Suppressor macrophage treated with lipopolysaccharide for 1 hour (primary cell): Measurements from ENCODE around the gene ZNF148.

Experiments used
- DNase-seq, 3 donors: peaks; one replicate each; pipeline ENCODE4 v3.0.0-alpha.2; 2020 to 2022

Gene ZNF148

DNA sequence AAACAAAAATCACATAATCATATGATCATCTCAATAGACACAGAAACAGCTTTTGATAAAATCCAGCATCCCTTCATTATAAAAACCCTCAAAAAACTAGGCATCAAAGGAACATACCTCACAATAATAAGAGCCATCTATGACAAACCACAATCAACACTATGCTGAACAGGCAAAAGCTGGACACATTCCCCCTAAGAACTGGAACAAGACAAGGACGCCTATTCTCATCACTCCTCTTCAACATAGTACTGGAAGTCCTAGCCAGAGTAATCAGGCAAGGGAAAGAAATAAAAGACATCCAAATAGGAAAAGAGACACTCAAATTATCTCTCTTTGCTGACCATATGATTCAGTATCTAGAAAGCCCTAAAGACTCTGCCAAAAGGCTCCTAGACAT is 107.7 kb downstream of the ZNF148 start:
- DNase-seq, result no peak

DNA sequence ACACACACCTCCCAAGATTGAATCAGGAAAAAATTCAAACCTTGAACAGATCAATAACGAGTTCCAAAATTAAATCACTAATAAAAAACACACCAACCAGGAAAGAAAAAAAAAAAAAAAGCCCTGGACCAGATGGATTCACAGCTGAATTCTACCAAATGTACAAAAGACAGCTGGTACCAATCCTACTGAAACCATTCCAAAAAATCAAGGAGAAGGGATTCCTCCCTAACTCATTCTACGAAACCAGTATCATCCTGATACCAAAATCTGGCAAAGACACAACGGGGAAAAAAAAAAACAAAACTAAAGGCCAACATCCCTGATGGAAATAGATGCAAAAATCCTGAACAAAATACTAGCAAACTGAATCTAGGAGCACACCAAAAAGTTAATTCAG is 108.2 kb downstream of the ZNF148 start:
- no peak for DNase-seq

DNA sequence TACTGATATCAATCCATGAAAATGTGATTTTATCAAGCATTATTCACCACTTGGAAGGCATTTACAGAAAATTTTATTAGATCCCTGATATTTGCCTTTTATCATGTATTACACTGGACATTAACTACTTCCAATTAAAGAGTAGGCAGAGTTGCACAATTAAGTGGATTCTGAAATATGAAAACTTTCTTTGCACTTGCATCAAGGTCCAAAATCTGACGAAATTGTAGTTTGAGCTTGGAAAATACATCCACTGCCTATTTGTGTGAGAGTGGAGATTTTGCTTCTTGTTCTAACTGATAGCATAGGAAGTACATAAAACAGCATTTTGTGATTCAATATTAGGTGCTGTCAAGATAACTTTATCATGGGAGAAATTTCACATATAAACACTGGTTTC is 113.0 kb downstream of the ZNF148 start:
- peak; percentile 10 to 50 (median 37) for DNase-seq

DNA sequence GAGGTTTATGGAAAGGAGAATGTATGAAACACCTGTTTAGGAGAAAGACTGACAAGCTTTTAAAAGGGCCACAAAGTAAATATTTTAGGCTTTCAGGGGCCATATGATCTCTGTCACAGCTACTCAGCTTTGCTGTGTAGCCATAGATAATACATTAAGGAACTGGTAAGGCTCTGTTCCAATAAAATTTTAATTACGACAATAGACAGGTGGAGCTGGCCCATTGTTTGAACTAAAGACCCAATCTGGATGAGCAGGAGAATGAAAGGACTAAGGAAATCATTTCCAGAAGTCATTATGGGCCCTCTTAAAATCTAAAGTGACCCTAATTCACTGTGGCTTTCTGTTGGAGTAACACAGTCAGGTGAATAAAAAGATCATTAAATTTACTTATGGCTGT is 114.1 kb downstream of the ZNF148 start:
- DNase-seq, result no peak

DNA sequence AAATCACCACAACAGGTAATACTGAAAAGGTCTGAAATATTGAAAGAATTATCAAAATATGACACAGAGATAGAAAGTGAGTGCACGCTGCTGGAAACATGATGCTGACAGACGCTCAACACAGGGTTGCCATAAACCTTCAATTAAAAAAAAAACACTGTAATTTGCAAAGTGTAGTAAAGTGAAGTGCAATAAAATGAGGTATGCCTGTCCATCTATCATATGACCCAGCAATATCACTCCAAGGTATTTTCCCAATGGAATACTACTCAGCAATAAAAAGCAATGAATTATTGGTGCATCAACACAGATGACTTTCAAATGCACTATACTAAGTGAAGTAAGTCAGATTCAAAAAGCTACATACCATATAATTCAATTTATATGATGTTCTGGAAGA is 115.0 kb downstream of the ZNF148 start:
- DNase-seq, result no peak

DNA sequence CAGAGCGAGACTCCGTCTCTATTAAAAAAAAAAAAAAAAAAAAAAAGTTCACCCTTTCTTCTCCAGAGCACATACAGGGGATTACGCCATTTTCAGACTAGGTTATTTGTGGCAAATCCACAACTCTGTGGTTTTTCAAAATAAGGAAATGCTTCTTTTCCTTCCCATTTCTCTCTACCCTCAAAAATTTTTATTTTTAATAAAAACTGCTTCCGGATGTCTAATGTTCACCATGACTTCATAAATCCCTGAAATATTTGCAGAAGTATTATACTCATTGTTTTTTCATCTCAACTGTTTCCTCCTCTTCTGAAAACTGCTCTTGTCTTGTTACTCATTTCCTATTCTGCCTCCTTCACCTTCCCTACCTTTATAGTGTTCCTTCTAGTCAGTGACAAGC is 117.6 kb downstream of the ZNF148 start:
- peak; percentile 66 to 92 (median 83) for DNase-seq

DNA sequence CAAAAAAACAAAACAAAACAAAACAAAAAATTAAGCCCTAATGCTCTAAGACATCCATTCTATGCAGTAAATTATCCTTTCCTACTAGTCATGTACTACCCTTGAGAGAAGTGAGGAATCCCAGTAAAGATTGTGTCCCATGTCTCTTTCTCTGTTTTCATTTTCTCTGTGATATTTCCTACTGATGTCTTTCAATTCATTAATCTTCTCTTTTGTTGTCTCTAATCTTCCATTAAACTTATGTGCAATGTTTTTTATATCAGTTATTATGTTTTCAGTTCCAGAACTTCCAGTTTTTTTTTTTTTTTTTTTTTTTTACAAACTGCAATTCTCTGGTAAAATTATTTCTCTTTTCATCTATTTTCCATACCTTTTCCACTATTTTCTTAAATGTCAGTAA is 118.5 kb downstream of the ZNF148 start:
- no peak for DNase-seq

DNA sequence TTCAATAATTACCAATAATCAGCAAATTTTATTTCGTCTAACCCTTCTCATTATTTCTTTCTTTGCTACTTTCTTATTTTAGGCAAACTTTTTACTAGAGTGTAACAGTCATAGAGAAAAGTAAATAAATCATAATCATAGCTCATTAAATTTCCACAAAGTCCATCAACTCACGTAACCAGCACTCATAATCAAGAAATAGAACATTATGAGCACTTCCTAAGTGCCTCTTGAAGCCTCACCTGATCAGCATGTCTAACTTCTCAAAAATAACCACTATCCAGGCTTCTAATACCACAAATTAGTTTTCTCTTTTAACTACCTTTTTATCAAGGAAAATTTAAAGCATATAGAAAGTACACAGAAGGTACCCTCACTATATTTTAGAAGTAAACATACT is 124.2 kb downstream of the ZNF148 start:
- DNase-seq, result no peak

DNA sequence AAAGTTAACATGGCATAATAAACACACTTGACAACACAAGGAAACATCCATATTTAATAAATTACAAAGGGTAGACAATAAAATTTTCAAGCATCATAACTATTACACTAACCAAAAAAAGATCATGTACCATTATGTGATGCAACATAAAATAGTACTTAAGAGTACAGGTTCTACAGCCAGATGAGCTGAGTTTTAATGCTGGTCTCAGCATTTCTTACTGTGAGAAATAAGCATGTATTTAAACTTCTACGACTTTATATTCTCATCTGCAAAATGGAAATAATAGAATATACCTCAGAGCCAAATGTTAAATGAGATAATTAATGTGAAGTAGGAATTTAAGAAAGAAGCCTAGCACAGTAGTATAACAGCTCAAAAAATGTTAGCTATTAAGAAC is 128.9 kb downstream of the ZNF148 start:
- no peak for DNase-seq

DNA sequence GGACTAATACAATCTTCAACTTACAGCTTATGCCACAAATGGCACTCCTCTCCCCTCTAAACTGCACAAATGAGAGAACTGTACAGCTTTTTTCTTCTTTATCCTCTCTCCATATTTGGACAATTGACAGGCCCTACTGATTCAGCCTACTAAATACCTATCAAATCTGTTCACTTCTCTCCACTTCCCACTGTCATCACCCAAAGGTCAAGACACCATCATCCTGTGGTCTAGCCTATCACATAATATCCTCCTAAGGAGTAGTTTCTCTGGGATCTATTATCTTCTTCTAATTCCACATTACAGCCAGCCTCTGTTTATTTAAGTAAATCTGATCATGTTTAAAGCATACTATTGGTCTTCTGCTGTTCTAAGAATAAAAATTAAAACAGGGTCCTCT is 129.6 kb downstream of the ZNF148 start:
- DNase-seq, result no peak

DNA sequence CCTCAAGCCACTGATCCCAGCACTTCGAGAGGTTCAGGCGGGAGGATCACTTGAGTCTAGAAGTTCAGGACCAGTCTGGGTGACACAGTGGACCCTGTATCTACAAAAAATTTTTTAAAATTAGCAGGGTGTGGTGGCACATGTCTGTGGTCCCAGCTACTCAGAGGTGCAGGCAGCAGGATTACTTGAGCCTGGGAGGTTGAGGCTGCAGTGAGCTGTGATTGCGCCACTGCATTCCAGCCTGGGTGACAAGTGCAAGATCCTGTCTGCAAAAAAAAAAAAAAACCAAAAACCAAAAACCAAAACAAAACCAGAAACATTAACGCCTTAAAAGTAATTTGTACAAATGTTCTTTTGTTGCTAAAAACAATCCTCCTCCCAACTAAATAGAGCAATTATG is 134.6 kb downstream of the ZNF148 start:
- DNase-seq, result no peak

DNA sequence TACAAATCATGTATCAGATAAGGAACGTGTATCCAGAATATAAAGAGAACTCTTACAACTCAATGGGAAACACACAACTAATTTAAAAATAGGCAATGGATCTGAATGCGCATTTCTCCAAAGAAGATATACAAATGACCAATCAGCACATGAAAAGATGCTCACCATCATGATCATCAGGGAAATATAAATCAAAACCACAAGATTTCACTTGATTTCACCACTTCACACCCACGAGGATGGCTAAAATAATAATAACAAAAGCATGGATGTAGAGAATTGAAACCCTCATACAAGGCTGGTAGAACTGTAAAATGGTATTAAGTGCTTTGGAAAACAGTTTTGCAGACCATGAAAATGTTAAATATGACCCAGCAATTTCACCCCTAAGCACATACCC is 135.9 kb downstream of the ZNF148 start:
- DNase-seq, result peak in 2 of 3 donors; percentile 12 to 37

DNA sequence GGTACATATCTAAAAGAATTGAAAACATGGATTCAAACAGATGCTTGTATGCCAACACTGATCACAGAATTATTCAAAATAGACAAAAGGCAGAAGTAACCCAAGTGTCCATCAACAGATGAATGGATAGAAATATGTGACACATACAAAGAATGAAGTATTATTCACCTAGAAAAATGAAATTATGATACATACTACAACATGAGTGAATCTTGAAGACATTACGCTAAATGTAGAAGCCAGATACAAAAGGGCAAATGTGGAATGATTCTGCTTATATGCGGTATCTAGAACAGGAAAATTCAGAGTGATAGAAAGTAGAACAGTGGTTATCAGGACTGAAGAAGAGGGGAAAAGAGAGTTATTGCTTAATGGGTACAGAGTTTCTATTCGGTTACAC is 136.4 kb downstream of the ZNF148 start:
- no peak for DNase-seq

DNA sequence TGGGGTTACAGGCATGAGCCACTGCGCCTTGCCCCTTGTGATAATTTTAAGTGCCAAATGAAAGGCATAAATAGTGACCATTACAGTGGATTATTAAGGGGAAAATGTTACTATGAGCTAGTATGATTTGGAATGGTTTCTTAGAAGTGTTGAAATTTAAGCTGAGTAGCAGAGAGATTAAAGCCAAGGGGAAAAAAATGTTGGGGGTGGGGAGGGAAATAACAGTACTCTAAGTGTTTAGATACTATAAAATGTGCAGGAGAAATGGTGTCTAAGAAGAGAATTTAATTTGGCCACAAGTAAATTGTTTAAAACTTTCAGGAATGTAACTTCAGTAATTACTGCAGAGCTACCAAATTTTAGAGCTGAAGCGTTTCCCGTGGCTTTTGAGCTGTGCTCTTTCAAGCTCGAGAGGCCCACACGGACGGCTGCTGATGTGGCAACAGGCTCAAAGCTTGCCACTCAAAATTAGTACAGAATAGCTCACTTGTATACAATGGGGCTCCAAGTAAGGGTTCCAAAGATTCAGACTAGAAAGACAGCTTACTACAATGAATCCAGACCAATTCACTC is 138.7 kb downstream of the ZNF148 start:
- DNase-seq, result no peak

DNA sequence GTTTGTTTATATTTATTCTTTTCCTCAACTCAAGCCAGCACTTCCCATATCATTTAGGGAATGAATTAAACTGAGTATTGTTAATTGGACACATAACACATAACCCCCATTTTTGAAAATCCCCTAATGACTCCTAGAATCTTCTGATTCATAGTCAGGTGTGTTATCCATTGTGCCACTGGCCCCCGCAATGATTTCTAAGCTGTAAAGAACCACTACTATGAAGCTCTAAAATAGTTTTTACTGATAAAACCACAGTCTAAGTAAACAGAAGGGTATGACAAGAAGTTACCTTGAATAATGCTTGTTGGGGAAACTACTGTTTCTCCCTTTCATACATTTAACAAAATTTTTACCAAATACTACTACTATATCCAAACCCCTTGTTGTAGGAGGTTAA is 140.3 kb downstream of the ZNF148 start:
- no peak for DNase-seq

DNA sequence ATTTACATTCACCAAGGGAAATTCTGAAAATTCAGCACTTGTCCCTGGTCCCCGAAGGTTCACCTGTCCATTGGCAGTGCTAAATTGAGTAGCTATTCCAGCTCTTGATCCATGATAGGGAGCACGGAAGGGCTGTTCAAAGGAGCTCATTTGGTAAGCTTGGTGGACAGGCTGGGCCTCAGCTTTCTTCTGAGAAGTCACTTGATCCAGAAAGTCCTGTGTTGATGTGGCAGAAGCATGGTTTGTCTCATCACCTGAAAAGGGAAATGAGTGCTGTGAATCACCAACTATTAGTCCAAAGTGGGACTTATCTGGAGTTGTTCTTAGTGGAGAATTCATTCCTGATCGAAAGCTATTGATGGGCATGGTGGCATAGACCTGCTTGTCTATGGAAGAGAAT is 142.7 kb downstream of the ZNF148 start:
- no peak for DNase-seq

DNA sequence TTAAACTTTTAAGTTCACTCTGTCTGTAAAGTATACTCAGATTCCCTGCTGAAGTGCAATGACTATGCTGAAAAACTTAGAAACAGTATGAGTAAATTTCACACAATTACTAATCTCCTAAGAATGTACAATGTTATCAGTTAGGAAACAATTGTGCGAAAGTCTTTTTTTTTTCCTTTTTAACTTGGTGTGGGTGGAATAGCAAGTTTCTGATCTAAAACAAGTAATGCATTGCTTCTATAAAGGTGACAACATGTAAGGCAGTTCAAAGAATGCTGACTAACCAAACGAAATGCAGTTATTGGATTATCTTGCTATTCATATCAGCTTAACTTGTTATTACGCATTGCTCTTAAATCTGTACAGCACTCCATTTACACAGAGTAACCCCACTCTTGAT is 143.2 kb downstream of the ZNF148 start:
- DNase-seq, result no peak

DNA sequence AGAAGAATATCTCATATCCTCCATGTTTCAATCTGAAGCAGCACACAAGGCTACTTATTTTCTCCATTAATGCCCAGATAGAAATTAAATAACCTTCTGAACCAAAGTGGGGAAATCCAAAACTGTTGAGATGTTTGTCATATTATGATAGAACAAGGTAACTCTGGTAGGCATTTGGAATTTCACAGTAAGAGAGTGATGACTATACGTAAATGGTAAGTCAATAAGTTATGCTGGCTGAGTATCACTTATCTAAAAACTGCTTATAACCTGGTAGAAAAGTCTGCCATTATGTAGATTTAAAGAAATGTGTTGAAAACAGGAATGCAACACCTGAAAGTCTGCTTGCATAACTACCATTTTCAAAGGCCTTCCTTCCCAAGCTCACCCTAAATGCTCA is 145.4 kb downstream of the ZNF148 start:
- no peak for DNase-seq

DNA sequence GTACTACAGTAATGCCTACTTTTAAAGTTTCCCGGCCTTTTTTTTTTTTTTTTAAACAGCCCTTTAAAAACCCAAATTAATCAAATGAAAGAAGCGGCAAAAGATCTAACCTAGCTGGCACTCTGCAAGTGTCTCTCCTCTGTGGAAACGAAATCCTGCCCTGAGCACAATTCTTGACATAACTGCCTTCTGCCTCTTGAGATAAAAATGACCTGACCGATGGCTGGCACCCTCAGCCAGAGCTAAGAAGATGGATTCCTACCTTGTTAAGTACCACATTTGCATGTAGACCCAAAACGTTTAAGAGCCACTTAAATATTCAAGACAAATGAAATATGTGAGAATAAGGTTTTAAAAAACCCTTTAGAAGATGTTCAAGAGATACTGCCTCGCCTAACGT is 146.0 kb downstream of the ZNF148 start:
- DNase-seq, result no peak

DNA sequence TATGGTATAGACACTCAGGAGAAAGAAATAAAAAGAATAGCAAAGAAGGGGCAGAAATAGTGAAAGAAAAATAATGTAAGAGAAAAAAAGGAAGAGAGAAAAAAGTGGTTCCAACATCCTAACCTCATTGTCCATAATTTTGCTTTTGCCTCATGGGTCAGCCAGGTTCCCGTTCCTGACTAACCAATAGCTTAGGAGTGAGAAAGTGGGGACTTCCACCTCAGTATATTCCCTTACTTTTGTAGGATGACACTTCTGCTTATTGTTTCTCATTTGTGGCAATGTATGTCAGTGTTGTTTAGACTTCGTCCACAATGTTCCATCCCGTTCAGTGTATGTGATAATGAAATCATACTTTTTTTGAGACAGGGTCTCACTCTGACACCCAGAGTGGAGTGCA is 153.3 kb downstream of the ZNF148 start:
- peak; percentile 58 to 66 (median 64) for DNase-seq

DNA sequence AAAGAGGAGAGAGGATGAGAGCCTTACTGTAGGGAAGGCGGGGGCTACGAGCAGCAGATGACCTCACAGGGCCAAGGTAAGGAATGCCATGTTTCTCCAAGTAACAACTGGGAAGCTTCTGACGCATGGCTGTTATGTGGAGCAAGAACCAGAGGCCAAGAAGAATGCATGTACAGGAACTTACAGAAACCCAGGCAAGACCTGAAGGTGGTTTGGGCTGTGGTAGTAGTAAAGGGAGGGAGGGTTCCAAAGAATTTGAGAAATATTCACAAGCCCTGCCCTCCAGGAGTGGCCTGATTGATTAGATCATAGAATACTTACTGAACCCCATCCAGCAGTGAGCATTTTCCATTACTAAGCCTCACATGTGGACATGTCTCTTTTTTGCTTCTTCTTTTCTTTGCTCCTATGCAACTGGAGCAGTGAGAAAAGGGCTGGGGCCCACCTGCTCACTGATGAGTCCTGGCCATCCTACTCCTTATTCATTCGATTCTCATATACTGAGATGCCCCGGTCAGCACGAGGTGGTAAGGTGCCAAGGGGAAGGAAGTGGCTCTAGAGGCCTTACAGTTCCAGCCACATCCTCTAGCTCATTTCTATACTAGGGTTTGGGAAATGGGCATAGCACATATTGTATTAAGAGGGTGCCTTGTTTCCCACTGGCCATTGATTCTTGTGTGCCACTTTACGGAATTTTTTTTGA is 154.2 kb downstream of the ZNF148 start:
- DNase-seq, result peak; percentile 21 to 50 (median 40)

DNA sequence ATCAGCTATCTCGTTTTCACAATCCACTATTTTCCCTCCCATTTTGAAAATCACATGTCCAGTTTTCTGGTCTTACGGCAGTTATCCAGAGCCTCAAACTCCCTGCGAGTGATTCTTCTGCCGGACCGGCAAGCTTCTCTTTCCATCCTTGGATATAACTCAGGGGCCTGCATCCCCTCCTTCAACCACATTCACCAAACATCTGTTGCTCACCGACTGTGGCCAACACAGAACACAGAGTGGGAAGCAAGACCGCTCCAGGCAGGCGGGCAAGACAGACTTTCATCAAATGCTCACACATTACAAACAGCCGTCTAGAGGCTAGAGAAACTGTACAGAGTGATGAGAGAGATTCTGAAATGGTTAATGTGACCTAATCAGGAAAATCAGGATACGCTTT is 154.9 kb downstream of the ZNF148 start:
- DNase-seq, result no peak

DNA sequence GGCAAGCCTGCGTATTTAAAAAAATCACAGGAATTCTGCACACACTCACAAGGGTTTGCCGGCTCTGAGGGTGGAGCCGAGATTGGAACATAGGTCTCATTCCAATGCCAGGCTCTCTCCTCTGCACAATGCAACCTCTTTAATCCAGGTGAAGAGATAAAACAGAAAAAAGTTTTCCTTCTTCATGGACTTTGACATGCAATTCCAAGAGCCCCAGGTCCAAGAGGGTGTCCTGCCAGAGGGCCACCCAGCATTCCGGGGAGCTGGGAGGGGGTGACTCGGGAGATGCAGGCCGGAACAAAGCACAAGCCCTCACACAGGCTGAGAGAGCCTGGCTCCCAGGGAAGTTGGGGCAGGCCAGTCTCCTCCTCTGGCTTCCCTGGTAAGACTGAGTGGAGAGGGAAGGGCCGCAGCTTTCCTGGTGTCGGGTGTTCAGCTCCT is 155.8 kb downstream of the ZNF148 start:
- no peak for DNase-seq

DNA sequence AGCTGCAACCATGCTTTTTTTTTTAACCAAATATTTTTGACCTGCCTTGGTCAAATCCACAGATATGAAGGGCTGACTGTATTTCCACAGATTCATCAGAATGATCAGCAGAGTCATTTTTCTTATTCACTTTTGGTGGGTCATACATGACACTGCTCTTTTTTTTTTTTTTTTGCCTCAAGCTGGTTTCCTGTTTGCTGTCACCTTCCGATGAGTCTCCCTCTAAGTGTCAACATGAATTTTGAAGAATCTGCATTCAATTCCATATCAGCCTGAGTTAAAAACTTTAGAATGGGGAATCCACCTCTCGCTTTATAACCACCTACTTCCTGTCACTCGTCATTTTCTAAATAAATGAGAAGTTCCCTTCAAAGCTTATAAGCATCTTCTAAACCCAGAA is 160.4 kb downstream of the ZNF148 start:
- peak; percentile 41 to 79 (median 57) for DNase-seq

DNA sequence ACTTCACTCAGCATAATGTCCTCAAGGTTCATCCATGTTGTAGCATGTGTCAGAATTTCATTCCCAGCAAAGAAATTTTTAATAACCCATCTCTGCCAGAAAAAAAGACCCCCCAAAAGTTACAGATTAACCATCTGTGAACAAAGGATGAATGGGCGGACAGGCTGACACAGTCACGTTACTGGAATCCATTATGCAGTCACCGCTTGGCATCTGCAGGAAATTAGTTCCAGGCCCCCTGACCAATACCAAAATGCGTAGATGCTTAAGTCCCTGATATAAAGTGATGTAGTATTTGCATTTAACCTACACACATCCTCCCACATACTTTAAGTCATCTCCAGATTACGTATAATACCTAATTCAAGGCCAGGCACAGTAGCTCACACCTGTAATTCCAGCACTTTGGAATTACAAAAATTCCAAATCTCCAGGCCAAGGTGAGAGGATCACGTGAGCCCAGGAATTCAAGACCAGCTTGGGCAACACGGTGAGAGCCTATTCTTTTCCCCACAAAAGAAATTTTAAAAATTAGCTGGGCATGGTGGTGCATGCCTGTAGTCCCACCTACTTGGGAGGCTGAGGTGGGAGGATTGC is 161.1 kb downstream of the ZNF148 start:
- DNase-seq, result no peak
